Measurements from ENCODE around the gene KCNIP4. TPM values are rescaled to one million over a fixed set of nuclear protein-coding genes. Genes with fewer than 3 reads are reported as not detected.

KCNIP4 gene
- total and polyA plus RNA-seq, 2 donors (not counting 1 experiment from before 2014, with no cell fraction given): not detected

DNA sequence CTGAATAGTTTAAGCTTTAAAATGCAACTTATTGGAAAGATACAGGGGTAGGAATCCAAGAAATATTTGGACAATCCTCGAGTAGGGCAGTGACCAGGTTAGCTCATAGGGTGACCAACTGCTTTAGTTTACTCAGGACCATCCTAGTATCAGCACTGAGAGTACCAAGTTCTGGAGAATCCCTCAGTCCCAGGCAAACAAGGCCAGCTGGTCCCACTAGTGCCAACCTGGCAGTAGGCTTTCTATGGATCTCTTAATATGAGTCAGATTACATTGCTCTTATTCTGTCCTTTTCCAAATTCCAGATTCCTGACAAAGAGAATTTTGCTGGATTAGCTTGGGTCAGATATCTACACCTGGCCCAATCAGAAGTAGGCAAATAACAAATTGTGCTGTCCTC, 493.7 kb downstream of the KCNIP4 start:
- Mint-ChIP-seq H3K4me1 (no peaks in the 10 kb centered on the region), H3K9me3 (ENCODE audit: insufficient read depth) (no peaks in the 10 kb centered on the region), H3K27me3 (no peaks in the 10 kb centered on the region), H3K27ac (no peak overlapping the region), H3K4me3 (no peak overlapping the region)
- ATAC-seq (ENCODE audit: low read depth) (no peak), DNase-seq (no peak)
- Histone ChIP-seq H3K9ac (ENCODE audit: low read length) (no peak overlapping the region), H3K36me3 (replicated peaks in 1 of 2; ENCODE audit: control extremely low read depth in 1 of 2, control insufficient read depth in 1 of 2, extremely low read depth in 1 of 2, insufficient read depth in 2 of 2, low read length in 1 of 2) (no peaks in the 10 kb centered on the region), H3K27ac (ENCODE audit: low read length in 2 of 2) (no peak overlapping the region), H4K20me1 (ENCODE audit: control insufficient read depth, insufficient read depth, low read length, poor library complexity, severe bottlenecking) (no peaks in the 10 kb centered on the region), H3K4me3 (ENCODE audit: control extremely low read depth in 1 of 5, extremely low read depth in 1 of 5, insufficient read depth in 1 of 5, low read depth in 2 of 5, low read length in 4 of 5) (no peak overlapping the region), H2AFZ (ENCODE audit: insufficient read depth, low read depth, low read length, poor library complexity, severe bottlenecking) (no peak overlapping the region), H3K4me2 (replicated peaks; ENCODE audit: low read depth, low read length, poor library complexity, severe bottlenecking) (no peak overlapping the region), H3K27me3 (replicated peaks in 1 of 4; ENCODE audit: control extremely low read depth in 1 of 4, control insufficient read depth in 3 of 4, insufficient read depth in 4 of 4, low read length in 3 of 4) (no peaks in the 10 kb centered on the region), H3K4me1 (ENCODE audit: control insufficient read depth in 2 of 2, insufficient read depth in 2 of 2, low read length in 2 of 2) (no peaks in the 10 kb centered on the region), H3K9me3 (ENCODE audit: control extremely low read depth in 1 of 3, control insufficient read depth in 2 of 3, insufficient read depth in 1 of 3, low read length in 2 of 3) (no peaks in the 10 kb centered on the region), H3K79me2 (ENCODE audit: control insufficient read depth, insufficient read depth, low read length) (no peaks in the 10 kb centered on the region)
- TF ChIP-seq EZH2 (IDR thresholded peaks at IDR 0.05; ENCODE audit: borderline replicate concordance, insufficient read depth, low read depth, low read length, poor library complexity, severe bottlenecking): no peak
- TF ChIP-seq CTCF (IDR thresholded peaks at IDR 0.05): no peak
- CTCF ChIA-PET: no interaction called here
- intact Hi-C loops (cut with micrococcal nuclease): no loop called here
- POLR2A ChIA-PET: no interaction called here
- 43% methylated on average over 1 of the region's 1 CpG for WGBS (ENCODE audit: insufficient coverage)

DNA sequence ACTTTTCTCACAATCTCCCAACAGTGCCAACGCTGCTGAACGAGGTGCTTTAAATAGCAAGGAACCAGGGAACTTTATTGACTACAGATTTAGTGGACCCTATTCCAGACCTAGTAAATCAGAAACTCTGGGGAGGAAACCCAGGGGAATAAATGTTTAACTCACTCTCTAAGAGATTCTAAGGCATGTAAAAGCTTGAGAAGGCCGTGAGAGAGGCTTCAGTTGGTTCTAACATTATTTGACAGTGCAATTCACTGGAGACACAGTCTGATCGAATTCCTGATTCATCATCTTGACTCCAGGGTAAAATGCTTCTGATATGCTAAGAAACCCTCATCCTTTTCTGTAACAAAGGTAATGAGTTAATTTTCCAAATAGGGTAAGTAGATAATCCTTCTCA, 494.4 kb downstream of the KCNIP4 start:
- Histone ChIP-seq H3K27me3 (replicated peaks in 1 of 4; ENCODE audit: control extremely low read depth in 1 of 4, control insufficient read depth in 3 of 4, insufficient read depth in 4 of 4, low read length in 3 of 4) (no peaks in the 10 kb centered on the region), H3K36me3 (replicated peaks in 1 of 2; ENCODE audit: control extremely low read depth in 1 of 2, control insufficient read depth in 1 of 2, extremely low read depth in 1 of 2, insufficient read depth in 2 of 2, low read length in 1 of 2) (no peaks in the 10 kb centered on the region), H3K4me3 (ENCODE audit: control extremely low read depth in 1 of 5, extremely low read depth in 1 of 5, insufficient read depth in 1 of 5, low read depth in 2 of 5, low read length in 4 of 5) (no peak overlapping the region), H3K27ac (ENCODE audit: low read length in 2 of 2) (no peak overlapping the region), H2AFZ (ENCODE audit: insufficient read depth, low read depth, low read length, poor library complexity, severe bottlenecking) (no peak overlapping the region), H3K4me1 (ENCODE audit: control insufficient read depth in 2 of 2, insufficient read depth in 2 of 2, low read length in 2 of 2) (no peaks in the 10 kb centered on the region), H4K20me1 (ENCODE audit: control insufficient read depth, insufficient read depth, low read length, poor library complexity, severe bottlenecking) (no peaks in the 10 kb centered on the region), H3K4me2 (replicated peaks; ENCODE audit: low read depth, low read length, poor library complexity, severe bottlenecking) (no peak overlapping the region), H3K79me2 (ENCODE audit: control insufficient read depth, insufficient read depth, low read length) (no peaks in the 10 kb centered on the region), H3K9ac (ENCODE audit: low read length) (no peak overlapping the region), H3K9me3 (ENCODE audit: control extremely low read depth in 1 of 3, control insufficient read depth in 2 of 3, insufficient read depth in 1 of 3, low read length in 2 of 3) (no peaks in the 10 kb centered on the region)
- Mint-ChIP-seq H3K27ac (no peak overlapping the region), H3K9me3 (ENCODE audit: insufficient read depth) (no peaks in the 10 kb centered on the region), H3K4me3 (no peak overlapping the region), H3K27me3 (no peaks in the 10 kb centered on the region), H3K4me1 (no peaks in the 10 kb centered on the region)
- ChIA-PET CTCF (no interaction called here), POLR2A (no interaction called here)
- 82% methylated on average over 2 of the region's 4 CpGs for WGBS (ENCODE audit: insufficient coverage)
- intact Hi-C loops (cut with micrococcal nuclease): no loop called here
- no peak for TF ChIP-seq CTCF (IDR thresholded peaks at IDR 0.05)
- no peak for TF ChIP-seq EZH2 (IDR thresholded peaks at IDR 0.05; ENCODE audit: borderline replicate concordance, insufficient read depth, low read depth, low read length, poor library complexity, severe bottlenecking)
- DNase-seq (no peak), ATAC-seq (ENCODE audit: low read depth) (no peak)
